AG09309 (cell line): ENCODE measurements around the gene RITA1.

Source experiments
- DNase-seq: peaks from one replicate; pipeline ENCODE4 v3.0.0-alpha.2; 2010; ENCODE audit warnings: low read depth
- H3K4me3 ChIP-seq: 2 replicates; pipeline ENCODE4 v1.5.1; 2011; ENCODE audit warnings: mild to moderate bottlenecking, low read depth, low read length, moderate library complexity; ENCODE audit not compliant: control insufficient read depth
- TF ChIP-seq, protein P1 (sequence below): IDR thresholded peaks from 2 replicates; pipeline ENCODE4 v1.5.1; 2011; ENCODE audit warnings: mild to moderate bottlenecking, low read depth, low read length, inconsistent platforms; ENCODE audit not compliant: insufficient read depth, control insufficient read depth; ENCODE audit errors: missing control alignments

The RITA1 gene

DNA sequence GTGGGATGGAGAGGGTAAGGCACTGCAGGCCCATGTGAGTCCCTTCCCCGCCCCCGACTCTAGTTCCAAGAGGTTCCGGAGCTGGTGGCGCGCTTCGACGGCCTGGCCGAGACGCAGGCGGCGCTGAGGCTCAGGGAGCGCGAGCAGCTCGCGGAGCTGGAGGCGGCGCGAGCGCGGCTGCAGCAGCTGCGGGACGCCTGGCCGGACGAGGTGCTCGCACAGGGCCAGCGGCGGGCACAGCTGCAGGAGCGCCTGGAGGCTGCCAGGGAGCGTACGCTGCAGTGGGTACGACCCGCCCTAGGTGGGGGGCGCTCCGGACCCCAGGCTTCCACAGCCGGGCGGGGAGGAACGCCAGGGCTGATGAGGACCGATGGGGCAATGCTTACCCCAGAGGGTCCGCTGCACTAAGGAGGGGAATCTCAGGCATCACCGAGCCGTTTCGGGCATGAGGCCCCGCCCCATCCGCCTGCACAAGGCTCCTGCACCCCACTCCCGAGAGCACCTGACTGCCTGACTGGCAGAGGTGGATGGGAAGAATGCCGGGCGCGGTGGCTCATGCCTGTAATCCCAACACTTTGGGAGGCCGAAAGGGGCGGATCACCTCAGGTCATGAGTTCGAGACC, 31.1 kb upstream of the RITA1 start:
- no peak overlapping the region; the same call in 1 of the 2 replicates for H3K4me3 ChIP-seq
- TF ChIP-seq, protein P1, sequence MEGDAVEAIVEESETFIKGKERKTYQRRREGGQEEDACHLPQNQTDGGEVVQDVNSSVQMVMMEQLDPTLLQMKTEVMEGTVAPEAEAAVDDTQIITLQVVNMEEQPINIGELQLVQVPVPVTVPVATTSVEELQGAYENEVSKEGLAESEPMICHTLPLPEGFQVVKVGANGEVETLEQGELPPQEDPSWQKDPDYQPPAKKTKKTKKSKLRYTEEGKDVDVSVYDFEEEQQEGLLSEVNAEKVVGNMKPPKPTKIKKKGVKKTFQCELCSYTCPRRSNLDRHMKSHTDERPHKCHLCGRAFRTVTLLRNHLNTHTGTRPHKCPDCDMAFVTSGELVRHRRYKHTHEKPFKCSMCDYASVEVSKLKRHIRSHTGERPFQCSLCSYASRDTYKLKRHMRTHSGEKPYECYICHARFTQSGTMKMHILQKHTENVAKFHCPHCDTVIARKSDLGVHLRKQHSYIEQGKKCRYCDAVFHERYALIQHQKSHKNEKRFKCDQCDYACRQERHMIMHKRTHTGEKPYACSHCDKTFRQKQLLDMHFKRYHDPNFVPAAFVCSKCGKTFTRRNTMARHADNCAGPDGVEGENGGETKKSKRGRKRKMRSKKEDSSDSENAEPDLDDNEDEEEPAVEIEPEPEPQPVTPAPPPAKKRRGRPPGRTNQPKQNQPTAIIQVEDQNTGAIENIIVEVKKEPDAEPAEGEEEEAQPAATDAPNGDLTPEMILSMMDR: no peak
- no peak for DNase-seq

DNA sequence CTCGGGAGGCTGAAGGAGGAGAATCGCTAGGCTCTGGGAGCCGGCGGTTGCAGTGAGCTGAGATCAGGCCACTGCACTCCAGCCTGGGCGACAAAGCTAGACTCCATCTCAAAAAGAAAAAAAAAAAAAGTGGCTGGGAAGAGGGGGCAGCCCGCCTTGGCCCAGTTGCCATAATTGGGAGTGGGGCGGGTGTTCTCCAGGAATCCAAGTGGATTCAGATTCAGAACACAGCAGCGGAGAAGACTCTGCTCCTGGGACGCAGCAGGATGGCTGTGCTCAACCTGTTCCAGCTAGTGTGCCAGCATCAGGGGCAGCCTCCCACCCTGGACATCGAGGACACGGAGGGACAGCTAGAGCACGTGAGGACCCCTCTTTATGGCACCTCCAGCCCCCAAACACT, 30.5 kb upstream of the RITA1 start:
- TF ChIP-seq, protein P1: no peak
- no peak overlapping the region for H3K4me3 ChIP-seq

DNA sequence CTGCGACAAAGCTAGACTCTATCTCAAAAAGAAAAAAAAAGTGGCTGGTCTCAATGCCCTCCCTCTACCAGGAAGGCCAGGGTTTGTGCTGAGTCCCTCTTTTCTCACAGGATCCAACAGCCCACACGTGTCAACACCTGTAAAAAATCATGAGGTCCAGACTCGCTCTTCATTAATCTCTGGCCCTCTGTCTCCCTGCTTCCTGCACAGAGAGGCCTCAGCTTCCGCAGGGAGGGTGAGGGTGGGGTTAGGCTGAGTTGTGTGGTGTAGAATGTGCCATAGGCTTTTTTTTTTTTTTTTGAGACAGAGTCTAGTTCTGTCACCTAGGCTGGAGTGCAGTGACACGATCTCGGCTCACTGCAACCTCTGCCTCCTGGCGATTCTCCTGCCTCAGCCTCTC, 29.9 kb upstream of the RITA1 start:
- TF ChIP-seq, protein P1: no peak
- no peak overlapping the region for H3K4me3 ChIP-seq
- no peak for DNase-seq

More for the DNA sequence above, 30.5 kb upstream of the RITA1 start:
- no peak for DNase-seq

DNA sequence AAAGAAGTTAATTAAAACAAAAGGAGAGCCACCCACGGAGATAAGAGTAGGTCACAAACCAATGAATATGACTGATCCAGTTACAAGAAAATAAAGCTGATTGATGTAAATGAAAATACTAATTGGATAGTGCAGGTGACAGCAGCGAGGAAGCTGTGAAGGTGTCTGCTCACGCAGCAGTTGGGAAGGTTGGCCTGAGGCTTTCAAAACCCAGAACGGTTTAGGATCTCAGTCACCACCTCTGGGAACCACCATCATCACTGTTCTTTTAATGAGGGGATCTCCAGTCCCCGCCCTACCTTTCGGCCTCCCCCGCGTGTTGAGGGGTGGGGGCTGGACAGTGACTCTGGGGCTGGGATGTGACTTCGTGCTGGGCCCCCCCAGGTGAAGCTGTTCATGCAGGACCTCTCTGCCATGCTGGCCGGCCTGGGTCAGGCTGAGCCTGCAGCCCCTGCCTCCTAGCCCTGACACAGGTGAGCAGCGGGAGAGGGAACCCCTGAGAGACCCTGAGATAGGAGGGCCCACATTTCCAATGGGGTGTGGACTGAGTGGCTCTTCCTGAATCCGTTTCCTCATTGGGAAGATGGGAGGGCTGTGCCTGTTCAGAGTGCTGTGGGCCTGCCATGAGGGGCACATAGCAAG, 28.2 kb upstream of the RITA1 start:
- no peak for DNase-seq
- H3K4me3 ChIP-seq: no peak overlapping the region
- TF ChIP-seq, protein P1: no peak

DNA sequence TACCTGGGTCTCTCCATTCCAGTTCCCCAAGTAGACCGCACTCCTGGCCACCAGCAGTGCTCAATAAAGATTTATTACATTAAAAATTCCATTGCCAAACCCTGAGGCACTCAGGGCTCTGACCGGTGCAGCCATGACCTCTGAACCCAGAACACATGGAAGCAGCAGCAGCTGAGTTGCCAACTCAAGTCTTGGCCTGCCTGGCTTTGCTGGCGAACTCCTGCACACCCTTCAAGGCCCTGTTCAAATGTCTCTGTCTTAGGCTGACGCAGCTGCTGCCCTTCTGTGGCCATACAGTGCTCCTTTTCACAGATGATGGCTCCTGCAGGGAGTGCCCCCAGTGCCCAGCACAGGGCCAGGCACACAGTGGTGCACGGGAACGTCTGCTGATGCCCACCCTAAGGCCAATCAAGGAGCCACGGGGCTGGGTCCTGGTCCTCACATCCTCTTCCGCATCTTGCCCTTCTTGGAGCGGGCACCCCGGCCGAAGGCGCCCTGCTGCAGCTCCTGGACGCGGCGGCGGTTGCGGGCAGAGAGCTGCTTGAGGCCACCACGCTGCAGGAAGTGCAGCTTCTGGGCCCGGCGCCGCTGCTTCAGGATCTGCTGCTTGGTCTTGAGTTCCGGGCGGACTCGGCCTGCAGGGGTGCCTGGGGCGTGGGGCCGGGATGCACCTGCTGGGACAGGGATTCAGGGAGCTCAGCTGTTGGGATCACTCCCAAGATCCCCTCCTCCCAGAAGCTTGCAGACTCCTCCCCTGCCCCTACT, 26.9 kb upstream of the RITA1 start:
- no peak for DNase-seq
- TF ChIP-seq, protein P1: no peak
- no peak overlapping the region for H3K4me3 ChIP-seq

DNA sequence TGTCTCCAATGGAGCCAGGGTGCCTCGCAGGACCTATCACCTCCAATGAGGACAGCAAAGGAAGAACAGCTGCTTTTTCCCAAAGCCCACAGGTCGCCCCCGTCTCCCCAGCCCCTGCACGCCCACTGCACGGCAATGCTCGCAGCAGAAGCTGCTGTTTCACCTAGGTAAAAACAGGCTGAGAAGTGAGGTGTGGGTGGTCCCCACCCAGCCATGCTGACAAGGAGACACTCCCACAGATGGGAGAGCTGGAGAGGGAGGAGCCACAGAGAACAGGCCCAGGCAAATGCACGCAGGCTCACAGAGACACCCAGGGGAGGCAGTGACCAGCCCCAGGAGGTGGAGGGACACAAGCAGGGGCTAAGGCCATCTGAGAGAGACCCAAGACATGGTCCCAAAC, 25.6 kb upstream of the RITA1 start:
- TF ChIP-seq, protein P1: no peak
- DNase-seq: no peak
- H3K4me3 ChIP-seq: no peak overlapping the region
